Heart left ventricle (tissue), 16 donors: ENCODE measurements around the gene BMPER. TPM values are rescaled to one million over a fixed set of nuclear protein-coding genes. Genes with fewer than 3 reads are reported as not detected.

Experiments used
- ATAC-seq, 4 donors: fragments of 200-7000 bp; cut with Tn5 transposase; one replicate each; pipeline ENCODE4 v1.9.1; 2020 to 2022; ENCODE audit warnings: moderate library complexity in 4 of 4, mild to moderate bottlenecking in 3 of 4, moderate number of reproducible peaks in 1 of 4
- DNase-seq, 5 donors: peaks; one replicate each; pipeline ENCODE4 v3.0.0-alpha.2; 2020
- H3K27ac ChIP-seq, 12 donors: fragments of 200-600 bp; sonication (generic) in 4 of 12; one replicate each; pipeline versions ENCODE4 v1.5.0 to v1.8.0; 2016 to 2022; ENCODE audit warnings: mild to moderate bottlenecking in 2 of 12
- H3K27me3 ChIP-seq, 9 donors: fragments of 200-600 bp; sonication (generic) in 2 of 9; one replicate each; pipeline versions ENCODE4 v1.5.1 to v1.8.0; 2016 to 2022; ENCODE audit warnings: mild to moderate bottlenecking in 3 of 9
- H3K36me3 ChIP-seq, 9 donors: fragments of 200-600 bp; sonication (generic) in 2 of 9; one replicate each; pipeline versions ENCODE4 v1.5.0 to v1.8.0; 2018 to 2022; ENCODE audit warnings: mild to moderate bottlenecking in 2 of 9
- H3K4me1 ChIP-seq, 12 donors: fragments of 200-600 bp; sonication (generic) in 4 of 12; one replicate each; pipeline versions ENCODE4 v1.5.0 to v1.8.0; 2016 to 2022; ENCODE audit warnings: mild to moderate bottlenecking in 3 of 12
- H3K4me3 ChIP-seq, 12 donors: fragments of 200-600 bp; sonication (generic) in 4 of 12; one replicate each; pipeline versions ENCODE4 v1.5.0 to v1.8.0; 2017 to 2022; ENCODE audit warnings: mild to moderate bottlenecking in 9 of 12, moderate library complexity in 4 of 12
- H3K9me3 ChIP-seq, 12 donors: fragments of 200-600 bp; sonication (generic) in 4 of 12; one replicate each; pipeline versions ENCODE4 v1.5.0 to v1.8.0; 2016 to 2022; ENCODE audit warnings: mild to moderate bottlenecking in 1 of 12
- CTCF ChIP-seq, 12 donors: fragments of 200-600 bp; sonication (generic) in 4 of 12; IDR thresholded peaks; one replicate each; pipeline versions ENCODE4 v1.5.0 to v1.8.0; 2018 to 2022; ENCODE audit warnings: antibody characterized with exemption in 12 of 12, mild to moderate bottlenecking in 5 of 12
- POLR2A ChIP-seq, 2 donors: fragments of 450-650 bp; IDR thresholded peaks; one replicate each; pipeline ENCODE4 v1.6.1; 2017; ENCODE audit warnings: antibody characterized with exemption in 2 of 2, mild to moderate bottlenecking in 2 of 2, moderate library complexity in 2 of 2
- WGBS, 4 donors: extraction: QIAGEN DNeasy Blood & Tissue Kit in 2 of 4; methylation state at CpG; one replicate each; pipeline versions ENCODE4 v1.1.5 to v1.1.7; 2013 to 2018; 5-methylcytosine and 5-hydroxymethylcytosine counted together
- intact Hi-C, 10 donors: fragments of 100-400 bp; cut with DNase I; formaldehyde crosslinking; loops; one replicate each; pipeline versions ENCODE4 v1.11.1 to v1.14.2; 2022
- polyA plus RNA-seq, 2 donors: library from polyadenylated mRNA; stranded (reverse); fragments of 200-250 nt; gene quantifications; one replicate each; pipeline ENCODE4 v1.2.3, GENCODE V29; 2013
- total RNA-seq, 9 donors: library from RNA; depleted of rRNA in 2 of 9; stranded (reverse); fragments of >200 nt in 2 of 9; fragmentation: NEBNext Ultra II Directional in 3 of 9; extraction: Animal tissue kit (Norgen Biotek cat#: 25700) in 3 of 9; gene quantifications; one replicate each; pipeline versions ENCODE4 v1.1.0 to v1.2.4, GENCODE V29; 2016 to 2023
- donor health status: ischemic (EF 13 %, LVEDD 7.1; RV severe dilation, severe dysfunction).
- donor health status: healthy with polysubstance abuse.
- donor health status: DM: no; HTN: yes; CAD: no.
- donor health status: DM: no; HTN: no; CAD: no.
- donor health status: ischemic (EF 25% LVEDD 6.9; RV normal size, moderate dysfunction).
- donor health status: ischemic (EF 25% LVEDD 5.7; RV mildly dilated, moderate dysfunction).
- donor health status: healthy.
- donor health status: DM: yes; HTN: yes; CAD: no.
- donor health status: ischemic (EF 35%, LVEDD 5.7; RV mildly dilated, moderate dysfunction).
- donor health status: nonischemic (EF 11% LVEDD 7.7; RV severe dilation, severe dysfunction).
- donor health status: DM: yes; HTN: yes; CAD: no.
- donor health status: PGD.
- donor health status: ischemic (EF 29% LVEDD 5.4; RV normal size, mild dysfunction).
- donor health status: nonischemic (EF 23%, LVEDD 6.1; RV moderate dilation, normal function).

The BMPER gene
- total and polyA plus RNA-seq, 11 donors: 0.05 to 4.2 (median 0.85) TPM

- intact Hi-C loops: loop anchor here in 1 of 10 donors (10.0 kb wide), 1 partner anchor 66 kb away; no protein-coding TSS in a partner anchor
- Histone ChIP-seq H3K27ac (no peak overlapping the region), H3K4me3 (no peak overlapping the region), H3K9me3 (peaks cover 0 to 5% (median 0%) of the 10 kb centered on the region in 12 donors), H3K27me3 (no peaks in the 10 kb centered on the region), H3K36me3 (no peaks in the 10 kb centered on the region), H3K4me1 (peaks cover 0 to 11% (median 0%) of the 10 kb centered on the region in 12 donors)
- no peak for DNase-seq
- no peak for ATAC-seq
- TF ChIP-seq CTCF (IDR thresholded peaks at IDR 0.05): no peak
- TF ChIP-seq POLR2A (IDR thresholded peaks at IDR 0.05): no peak
- 58 to 71% (median 68%) methylated on average over 2 of the region's 2 CpGs for WGBS, 4 donors
Measured at GRCh38 chr7:34160261-34160752, 255.0 kb downstream of the BMPER start.

GRCh38 chr7:34162027-34162565, 256.8 kb downstream of the BMPER start:
- Histone ChIP-seq H3K27ac (no peak overlapping the region), H3K27me3 (no peaks in the 10 kb centered on the region), H3K4me3 (no peak overlapping the region), H3K4me1 (peaks cover 0 to 9% (median 0%) of the 10 kb centered on the region in 12 donors), H3K9me3 (peaks cover 0 to 5% (median 0%) of the 10 kb centered on the region in 12 donors), H3K36me3 (no peaks in the 10 kb centered on the region)
- TF ChIP-seq POLR2A (IDR thresholded peaks at IDR 0.05): no peak
- TF ChIP-seq CTCF (IDR thresholded peaks at IDR 0.05): no peak
- WGBS, 4 donors: 75 to 87% (median 79%) methylated on average over 5 of the region's 5 CpGs
- intact Hi-C loops: loop anchor here in 1 of 10 donors (10.0 kb wide), 1 partner anchor 67 kb away; no protein-coding TSS in a partner anchor
- ATAC-seq (no peak), DNase-seq (no peak)

- Histone ChIP-seq H3K4me3 (no peak overlapping the region), H3K27me3 (no peaks in the 10 kb centered on the region), H3K4me1 (peaks cover 0 to 3% (median 0%) of the 10 kb centered on the region in 12 donors), H3K27ac (no peak overlapping the region), H3K9me3 (peaks cover 0 to 5% (median 0%) of the 10 kb centered on the region in 12 donors), H3K36me3 (no peaks in the 10 kb centered on the region)
- ATAC-seq (no peak), DNase-seq (no peak)
- TF ChIP-seq POLR2A (IDR thresholded peaks at IDR 0.05) (no peak), CTCF (IDR thresholded peaks at IDR 0.05) (no peak)
- intact Hi-C loops: loop anchor here in 1 of 10 donors (10.0 kb wide), 1 partner anchor 68 kb away; no protein-coding TSS in a partner anchor
- 72 to 94% (median 85%) methylated on average over 3 of the region's 3 CpGs for WGBS, 4 donors
Measured at GRCh38 chr7:34162677-34163076, 257.3 kb downstream of the BMPER start.

GRCh38 chr7:34163956-34164355, 258.6 kb downstream of the BMPER start:
- Histone ChIP-seq H3K36me3 (no peaks in the 10 kb centered on the region), H3K4me1 (peaks cover 0 to 3% (median 0%) of the 10 kb centered on the region in 12 donors), H3K9me3 (peaks cover 0 to 5% (median 0%) of the 10 kb centered on the region in 12 donors), H3K27me3 (no peaks in the 10 kb centered on the region), H3K27ac (no peak overlapping the region), H3K4me3 (no peak overlapping the region)
- TF ChIP-seq POLR2A (IDR thresholded peaks at IDR 0.05): no peak
- DNase-seq: no peak
- intact Hi-C loops: loop anchor here in 1 of 10 donors (10.0 kb wide), 1 partner anchor 69 kb away; no protein-coding TSS in a partner anchor
- no peak for ATAC-seq
- 83 to 100% (median 87%) methylated on average over 1 of the region's 1 CpG for WGBS, 4 donors
